GM21367 (cell line): ENCODE measurements around the gene PTRH1.

Experiments
- ATAC-seq: cut with Tn5 transposase; IDR thresholded peaks from one replicate; pipeline ENCODE4 v1.9.1; 2021; ENCODE audit not compliant: unreplicated experiment

Gene PTRH1

DNA sequence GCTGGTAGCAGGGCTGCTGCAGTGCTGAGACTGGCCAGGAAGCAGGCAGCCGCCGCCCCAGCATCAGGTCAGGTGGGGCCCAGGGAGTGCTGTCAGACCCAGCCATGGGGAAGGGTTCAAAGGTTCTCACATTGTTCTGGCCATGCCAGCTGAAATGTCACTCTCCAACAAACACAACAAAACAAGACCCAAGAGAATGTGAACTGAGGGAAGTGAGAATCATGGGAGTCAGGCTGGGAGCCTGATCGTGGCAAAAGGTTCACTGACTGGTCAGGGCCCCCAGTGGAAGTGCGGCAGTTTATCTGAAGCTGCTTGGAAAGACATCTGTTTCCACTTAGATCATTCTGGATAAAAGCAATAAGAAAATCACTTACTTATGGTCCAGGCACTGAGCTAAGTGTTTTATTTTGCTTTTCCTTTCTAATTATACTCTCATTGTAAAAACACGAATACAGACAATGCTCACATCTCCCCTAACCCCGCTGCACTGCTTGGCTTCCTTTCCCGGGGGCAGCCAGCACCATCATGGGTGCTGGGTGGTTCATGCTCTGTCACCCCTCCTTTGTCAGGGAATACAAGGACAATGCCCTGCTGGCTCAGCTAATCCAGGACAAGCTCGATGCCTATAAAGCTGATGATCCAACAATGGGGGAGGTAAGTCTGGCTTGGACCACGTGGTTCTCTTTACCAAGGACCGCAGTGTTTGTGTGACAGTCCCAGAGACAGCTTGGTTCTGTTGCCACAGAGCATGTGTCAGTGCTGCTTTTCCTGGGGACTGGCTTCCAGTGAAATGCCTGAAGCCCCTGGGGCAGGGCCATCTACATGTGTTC lies 50.6 kb downstream of the PTRH1 start:
- ATAC-seq, result no peak

GRCh38 chr9:127664324-127664677 lies 51.2 kb downstream of the PTRH1 start:
- ATAC-seq, result no peak
